ENCODE measurements around the gene INTS11.
A peak's percentile ranks its signal among the peaks of the same experiment; 100 is the strongest.

Gene INTS11

DNA sequence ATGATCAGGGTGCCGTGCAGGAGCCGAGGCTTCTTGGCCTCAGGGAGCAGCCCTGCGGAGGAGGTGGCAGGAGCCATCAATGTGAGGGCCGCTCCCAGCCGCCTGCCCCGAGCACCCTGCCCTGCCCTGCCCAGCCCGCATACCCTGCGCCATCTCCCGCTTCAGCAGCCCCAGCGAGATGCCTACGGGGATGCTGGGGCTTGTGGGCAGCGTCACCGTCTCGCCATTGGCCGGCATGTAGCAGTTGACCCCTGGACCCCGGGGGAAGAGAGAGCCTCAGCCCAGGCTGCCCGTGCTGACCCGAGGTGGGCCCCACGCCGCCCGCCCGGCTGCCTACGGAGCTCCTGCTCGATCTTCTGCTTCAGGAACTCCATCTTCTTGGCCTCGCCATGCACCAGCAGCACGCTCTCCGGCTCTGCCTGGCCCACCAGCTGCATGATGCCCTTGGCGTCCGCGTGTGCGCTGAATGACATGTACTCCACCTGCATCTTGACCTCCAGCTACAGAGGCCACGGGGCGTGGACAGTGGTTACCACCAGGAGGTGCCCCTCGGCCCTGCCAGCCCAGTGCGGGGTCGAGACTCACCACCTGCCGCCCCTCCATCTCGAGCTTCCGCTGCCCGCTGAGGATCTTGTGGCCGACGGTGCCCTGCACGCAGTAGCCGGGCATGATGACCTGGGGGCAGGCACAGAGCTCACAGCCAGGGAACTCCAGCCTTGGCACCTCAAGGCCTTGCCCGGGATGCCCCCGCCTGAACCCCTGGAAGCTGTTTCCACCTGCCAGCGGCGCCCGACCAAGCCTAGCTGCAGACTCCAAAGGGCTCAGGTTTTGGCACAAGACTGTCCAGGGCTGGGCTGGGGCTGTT is 11.8 kb downstream of the INTS11 start:
- no peak for DNase-seq

DNA sequence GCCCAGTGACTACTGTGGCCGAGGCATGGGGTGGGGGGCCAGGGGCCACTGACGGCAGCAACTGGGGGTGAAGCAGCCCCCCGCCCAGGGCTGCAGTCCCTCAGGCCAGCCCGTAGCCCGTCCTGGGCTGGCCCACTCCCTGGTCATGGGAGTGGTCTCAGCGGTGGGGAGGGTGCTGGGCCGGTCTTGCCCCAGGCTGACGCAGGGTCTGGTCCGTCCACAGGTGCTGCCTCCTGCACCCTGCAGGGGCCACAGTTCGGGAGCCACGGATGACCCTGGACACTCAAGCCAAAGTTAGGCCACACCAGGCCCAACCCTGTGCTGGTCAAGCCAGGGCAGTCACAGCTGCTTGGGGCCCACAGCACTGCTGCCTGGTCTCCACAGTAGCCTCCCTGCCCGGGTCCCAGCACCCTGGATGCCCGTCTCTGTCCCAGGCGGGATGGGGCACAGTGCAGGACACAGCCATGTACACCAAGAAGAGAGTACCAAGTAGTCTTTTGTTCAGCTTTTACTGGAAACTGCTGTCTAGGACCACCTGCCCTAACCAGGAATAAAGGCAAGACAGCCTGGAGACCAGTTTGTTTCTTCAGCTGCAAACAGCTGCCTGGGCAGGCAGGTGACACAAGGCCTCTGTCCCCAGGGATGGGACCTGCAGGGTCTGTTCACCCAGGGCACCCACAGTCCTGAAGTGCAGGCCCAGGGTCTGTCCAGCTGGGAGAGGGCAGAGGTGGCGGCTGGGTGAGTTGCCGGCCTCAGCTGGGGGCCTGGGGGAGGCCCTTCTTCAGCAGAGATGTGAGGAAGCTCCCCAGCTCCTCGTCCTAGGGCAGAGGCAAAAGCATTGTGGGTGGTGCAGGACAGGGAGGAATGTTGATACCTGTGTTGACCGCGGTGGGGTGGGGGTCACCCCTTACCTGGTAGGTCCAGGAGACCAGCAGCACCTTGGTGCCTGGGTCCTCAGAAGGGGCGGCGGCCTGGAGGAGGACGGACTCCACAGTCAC is 13.1 kb downstream of the INTS11 start:
- DNase-seq: no peak

DNA sequence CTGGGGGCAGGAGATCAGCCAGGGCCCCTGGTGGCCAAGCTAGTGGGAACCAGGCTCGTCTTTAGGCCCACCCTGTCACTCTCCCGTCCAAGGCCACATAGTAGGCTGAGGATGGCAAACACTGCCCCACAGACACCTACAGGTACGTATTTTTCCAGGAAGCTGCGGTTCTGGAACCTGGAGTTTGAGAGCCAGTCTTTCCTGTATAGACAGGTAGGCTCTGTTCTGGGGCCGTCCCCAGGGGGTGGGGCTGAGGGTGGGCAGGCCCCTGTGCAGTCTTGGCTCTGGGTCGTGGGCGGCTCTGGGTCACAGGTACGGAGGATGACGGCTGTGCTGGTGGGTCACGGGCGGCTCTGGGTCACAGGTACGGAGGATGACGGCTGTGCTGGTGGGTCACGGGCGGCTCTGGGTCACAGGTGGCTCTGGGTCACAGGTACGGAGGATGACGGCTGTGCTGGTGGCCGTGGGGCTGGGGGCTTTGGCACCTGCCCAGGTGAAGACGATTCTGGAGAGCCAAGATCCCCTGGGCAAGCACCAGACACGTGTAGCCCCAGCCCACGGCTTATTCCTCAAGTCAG is 13.9 kb downstream of the INTS11 start:
- DNase-seq: no peak

DNA sequence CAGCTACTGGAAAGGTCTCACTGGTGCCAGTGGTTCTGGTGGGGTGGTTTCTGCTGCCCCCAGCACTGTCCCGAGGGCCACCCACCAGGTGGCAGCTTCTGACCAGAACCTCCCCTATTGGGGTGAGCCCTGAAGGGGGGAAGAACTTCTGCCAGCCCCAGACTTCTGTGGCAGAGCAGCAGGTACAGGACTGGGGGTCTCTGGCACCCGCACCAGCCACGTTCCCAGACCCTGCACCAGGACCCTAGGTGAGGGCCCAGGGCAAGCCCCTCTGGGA is 14.4 kb downstream of the INTS11 start:
- no peak for DNase-seq

DNA sequence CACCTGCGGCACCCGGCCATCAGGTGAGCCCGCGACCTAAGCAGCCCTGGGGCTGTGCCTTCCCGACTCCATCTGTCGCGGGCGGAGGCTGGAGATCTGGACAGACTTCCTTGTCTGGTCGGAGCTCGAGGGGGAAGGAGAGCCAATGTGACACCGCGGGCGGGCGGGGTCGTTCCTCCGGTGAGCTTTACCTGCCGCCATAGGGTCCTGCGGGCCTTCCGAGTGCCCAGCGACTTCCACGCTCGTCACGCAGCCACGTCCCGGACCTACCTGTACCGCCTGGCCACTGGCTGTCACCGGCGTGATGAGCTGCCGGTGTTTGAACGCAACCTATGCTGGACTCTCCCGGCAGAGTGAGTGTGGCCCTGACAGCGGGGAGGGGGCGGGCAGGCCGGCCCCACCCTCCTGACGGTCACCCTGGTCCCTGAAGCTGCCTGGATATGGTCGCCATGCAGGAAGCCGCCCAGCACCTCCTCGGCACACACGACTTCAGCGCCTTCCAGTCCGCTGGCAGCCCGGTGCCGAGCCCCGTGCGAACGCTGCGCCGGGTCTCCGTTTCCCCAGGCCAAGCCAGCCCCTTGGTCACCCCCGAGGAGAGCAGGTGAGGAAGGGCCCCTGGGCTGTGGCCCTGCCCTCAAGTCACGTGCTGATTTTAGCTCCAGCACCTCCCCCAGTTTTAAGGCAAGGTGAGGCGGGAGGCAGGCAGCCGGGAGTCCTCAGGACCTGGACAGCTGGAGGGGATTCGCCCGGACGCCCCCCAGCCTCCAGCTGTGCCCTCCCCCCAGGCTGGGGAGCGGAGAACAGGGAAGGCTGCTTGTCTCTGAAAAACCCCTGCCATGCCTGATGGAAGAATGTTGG is 15.0 kb downstream of the INTS11 start:
- DNase-seq: peak in 3 of 4 experiments; percentile 36 to 48 (median 41)

DNA sequence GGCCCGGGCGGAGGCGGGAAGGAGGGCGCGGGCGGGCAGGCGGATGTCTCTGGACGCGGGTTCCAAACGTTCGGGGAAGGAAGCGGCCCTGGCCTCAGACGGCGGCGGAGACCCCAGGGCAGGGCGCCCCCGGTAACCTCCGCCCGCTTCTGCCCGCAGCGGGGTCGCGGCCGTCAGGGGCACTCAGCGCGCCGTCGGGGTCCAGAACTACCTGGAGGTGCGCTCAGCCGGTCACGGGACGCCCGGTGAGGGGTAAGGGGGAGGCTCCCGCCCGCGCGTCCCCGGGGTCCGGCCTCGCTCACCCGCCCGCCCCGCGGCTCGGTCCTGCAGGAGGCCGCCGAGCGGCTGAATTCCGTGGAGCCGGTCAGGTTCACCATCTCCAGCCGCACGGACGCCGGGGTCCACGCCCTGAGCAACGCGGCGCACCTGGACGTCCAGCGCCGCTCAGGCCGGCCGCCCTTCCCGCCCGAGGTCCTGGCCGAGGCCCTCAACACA is 15.7 kb downstream of the INTS11 start:
- peak in 2 of 4 experiments; percentile 16 to 25 for DNase-seq

DNA sequence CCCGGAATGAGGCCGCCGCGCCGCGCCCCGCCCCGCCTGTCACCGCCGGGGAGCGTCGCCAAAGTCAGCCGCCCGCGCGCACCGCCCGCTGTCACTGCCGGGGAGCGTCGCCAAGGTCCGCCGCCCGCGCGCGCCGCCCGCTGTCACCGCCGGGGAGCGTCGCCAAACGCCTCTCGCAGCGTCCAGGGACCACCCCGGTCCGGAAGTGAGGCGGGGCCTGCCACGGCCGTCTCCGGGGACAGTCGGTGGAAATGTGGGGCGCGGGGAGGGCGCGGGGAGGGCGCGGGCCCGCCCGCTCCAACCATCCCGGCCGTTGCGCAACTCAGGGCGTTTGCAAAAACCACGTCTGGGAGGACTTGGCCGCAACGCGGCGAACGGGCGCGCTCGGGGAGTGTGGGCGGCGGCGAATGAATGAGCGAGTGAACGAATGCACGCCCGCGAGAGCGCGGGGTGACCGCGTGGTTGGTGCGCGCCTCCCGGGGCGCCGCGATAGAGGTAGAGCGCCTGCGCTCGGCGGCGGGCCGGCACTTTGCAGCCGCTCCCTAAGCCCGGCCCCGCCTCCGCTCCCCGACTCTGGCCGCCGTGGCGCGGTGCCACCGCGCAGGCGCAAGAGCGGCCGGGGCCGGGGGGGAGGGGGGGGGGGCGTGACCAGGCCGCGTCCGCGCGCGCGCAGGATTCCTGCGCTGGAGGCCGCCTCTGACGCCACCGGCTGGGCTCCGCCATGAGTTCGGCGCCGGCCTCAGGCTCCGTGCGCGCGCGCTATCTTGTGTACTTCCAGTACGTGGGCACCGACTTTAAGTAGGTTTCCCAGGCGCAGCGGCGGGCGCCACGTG is 16.3 kb downstream of the INTS11 start, which contains the start of the genes ACAP3 and PUSL1:
Gene ACAP3, minus strand, starts transcription at position 8 of the 833 bp plus-strand sequence. CDS start 115 bp downstream, outside the sequence.
Gene PUSL1, plus strand, starts transcription at position 675 of the 833 bp plus-strand sequence. Its CDS starts 47 bp downstream, at position 722.
- DNase-seq: peak; percentile 93 to 98 (median 96)

DNA sequence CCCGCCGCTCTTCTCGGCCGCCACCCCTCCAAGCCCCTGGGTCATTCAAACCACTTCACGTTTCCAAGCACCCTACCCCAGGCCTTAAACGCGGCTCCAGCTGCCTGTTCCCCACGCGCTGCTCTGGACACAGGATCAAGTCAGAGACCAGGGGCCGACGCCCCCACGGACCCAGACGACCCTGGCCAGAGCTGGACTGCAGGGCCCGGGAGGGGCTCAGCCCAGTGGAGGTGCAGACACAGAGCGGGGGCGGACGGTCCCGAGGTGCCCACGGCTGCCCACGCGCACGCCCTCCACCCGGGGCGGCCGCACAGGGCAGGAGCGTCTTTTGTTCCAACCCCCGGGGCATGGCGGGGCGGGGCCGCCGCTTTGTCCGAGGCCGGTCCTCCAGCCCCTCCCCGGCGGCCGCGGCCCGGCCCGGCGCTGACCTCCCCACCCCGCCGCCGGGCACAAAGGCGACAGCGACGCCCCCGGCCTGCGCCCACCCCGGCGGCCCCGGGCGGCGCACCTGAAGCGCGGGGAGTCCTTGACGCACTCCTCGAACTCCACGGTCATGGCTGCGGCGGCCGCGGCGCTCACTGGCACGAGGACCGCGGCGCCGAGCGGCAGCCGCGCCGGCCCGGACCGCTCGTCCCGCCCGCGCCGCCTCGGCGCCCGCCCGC is 17.1 kb downstream of the INTS11 start:
- peak; percentile 14 to 77 (median 45) for DNase-seq

DNA sequence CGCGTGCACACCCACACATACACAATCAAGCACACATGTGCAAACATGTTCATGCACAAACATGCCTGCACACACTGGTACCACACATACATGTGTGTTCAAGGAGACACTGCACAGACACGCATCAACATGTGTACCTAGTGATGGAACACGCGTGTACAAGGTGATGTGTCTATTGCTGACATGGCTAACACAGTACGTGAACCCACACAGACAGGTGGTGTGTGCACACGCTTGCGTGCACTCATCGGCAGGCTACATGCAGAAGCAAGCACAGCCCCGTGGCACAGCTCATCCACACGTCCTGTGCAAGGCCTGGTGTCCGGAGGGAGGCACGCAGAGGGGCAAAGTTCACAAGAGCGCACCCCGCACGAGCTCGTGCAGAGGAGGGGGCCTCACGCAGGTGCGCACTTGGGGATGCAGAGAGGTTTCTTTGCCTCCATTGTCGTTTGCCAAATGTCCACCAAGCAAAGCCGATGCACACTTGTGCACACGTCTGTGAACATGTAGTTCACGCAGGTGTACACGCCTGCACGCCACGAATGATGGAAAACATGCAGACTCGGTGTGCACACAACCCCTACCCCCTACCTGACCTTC is 17.7 kb downstream of the INTS11 start:
- DNase-seq: no peak

DNA sequence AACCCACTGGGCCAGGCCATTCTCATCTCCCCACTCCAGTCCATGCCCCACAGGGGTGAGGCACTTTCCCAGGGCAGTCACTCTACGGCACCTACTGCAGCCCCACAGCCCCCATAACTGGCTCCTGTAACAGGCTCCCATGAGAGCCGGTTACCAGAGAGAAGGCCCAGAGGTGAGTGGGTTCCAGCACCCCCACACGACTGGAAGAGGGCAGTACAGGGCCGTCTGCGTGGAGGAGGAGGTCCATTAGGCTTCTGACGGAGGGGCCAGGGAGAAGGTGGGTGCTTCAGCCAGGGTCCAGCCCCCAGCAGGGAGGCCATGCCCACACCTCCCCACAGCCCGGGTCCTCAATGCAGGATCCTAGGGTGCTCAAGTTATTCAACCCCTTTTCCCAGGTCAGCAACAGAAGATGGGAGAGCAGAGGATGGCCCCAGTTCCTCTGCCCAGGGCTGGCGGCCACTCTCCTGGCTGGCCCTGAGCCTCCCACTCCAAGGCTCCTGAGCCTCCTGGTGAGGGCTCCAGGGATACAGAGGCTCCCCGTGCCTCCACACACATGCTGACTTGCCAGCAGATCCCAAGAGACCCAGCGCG is 18.3 kb downstream of the INTS11 start:
- DNase-seq: peak in 2 of 4 experiments; percentile 31 to 39

DNA sequence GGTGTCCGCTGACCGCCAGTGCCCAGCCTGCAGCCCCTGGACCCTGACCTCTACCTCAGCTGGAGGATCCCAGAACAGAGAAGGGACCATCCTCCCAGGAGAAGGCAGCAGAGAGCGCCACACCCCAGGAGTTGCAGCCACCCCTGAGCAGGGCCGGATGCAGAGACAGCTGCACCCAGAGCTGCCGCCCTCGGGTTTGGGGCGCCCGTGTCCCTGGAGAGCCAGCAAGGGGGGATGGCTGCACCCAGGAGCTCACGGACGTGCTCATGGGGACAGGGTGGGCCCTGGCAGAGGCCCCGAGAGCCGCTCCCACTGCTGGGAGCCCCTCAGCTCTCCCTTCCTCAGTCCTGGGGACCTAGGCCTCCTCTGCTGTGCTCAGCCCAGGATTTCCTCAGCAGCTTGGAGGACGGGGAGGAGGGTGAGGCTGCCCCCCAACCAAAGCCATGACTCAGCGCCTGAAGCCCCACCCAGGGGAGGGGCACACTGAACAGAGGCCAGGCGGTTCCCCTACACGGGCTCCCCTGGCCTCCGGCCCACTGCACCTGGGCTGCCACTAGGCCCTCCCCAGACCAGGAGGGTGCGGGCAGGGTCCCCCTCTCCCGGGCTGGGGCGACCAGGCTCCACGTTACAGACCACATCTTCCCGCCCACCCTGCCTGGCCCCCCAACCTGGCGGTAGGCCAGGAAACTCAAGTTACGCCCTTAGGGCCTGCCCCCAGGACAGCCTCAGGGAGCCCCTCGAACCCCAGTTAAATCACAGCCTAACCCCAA is 19.0 kb downstream of the INTS11 start:
- DNase-seq: peak; percentile 45 to 75 (median 67)

DNA sequence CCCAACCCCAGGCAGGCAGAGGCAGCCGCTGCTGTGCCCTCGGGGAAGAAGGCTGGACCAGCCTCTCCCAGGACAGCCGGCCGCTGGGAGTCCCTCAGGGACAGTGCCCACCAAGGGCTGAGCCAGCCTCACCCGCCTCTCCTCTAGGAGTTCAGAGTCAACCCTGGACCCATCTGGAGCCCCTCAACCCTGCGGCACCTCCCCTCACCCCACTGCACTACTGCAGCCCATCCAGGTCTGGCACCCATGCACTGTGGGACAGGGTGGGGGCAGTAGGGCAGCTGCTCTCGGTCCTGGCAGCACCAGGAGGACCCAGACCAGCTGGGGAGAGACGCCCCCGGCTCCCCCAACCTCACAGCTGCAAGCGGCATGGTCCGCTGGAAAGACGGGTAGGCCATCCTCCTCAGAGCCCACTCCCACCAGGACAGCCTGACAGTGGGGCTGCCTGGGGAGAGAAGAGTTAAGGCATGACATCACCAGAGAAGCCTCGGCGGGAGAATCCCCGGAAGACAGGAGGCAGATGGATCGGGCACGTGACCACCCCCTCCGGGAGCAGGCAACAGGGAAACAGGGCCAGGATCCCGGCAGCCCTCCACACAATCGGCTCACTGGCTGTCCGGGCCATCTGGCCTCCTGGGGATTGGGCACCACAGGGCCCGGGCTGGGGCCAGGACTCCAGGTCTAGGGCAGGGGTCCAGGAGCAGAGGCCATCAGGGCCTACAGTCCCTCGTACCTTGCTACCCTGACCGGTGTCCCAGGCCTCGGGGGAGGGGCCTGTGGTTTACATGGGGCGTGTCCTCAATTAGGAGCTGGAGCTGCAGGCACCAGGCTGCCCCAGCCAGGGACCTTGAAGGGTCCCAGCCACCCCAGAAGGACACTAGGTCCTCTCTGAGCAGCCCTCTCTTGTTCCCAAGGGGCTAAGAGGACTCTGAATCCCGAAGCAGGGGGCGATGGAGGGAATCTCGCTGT is 19.8 kb downstream of the INTS11 start:
- peak; percentile 36 to 70 (median 57) for DNase-seq

DNA sequence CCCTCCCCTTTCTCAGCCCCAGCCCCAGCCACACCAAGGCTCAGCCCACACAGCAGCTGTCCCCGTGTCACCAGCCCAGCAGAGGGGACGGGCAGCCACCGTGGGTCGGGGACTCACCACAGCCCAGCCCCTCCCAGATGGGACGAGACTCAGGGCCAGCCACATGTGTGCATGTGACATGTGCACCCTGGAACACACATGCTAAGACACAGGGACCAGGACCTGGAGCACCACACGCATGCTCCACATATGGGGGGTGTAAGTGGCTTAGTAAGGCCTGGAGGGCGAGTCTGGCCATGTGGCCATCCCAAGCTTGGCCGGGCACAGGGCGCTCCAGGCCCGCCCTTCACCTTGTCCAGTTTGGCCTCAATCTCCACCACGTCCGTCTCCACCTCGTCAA is 20.7 kb downstream of the INTS11 start:
- DNase-seq: no peak

DNA sequence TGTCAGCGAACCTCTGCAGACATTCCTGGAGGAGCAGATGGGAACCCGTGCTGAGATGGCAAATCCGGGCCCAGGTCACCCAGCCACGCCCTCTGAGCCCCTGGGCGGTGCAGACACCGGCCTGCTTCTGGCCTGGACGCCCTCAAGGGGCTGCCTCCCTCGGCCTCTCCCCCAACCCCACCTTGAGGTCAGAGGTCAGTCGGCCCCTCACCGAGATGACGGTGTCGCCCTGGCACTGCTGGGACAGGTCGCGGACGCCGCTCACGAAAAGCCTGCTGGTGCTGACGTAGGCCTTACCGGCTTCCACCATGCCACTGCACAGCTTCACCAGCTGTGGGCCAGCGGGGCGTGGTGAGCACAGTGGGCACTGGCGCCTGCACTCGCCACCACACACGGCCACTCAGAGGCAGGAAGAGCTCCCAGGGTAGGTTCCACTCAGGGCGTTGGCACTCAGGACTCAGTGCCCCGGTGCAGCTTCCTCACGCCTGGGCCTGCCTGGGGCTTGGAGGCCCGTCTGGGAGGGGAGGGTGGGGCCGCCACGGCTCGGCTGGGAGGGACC is 21.4 kb downstream of the INTS11 start:
- DNase-seq: no peak

DNA sequence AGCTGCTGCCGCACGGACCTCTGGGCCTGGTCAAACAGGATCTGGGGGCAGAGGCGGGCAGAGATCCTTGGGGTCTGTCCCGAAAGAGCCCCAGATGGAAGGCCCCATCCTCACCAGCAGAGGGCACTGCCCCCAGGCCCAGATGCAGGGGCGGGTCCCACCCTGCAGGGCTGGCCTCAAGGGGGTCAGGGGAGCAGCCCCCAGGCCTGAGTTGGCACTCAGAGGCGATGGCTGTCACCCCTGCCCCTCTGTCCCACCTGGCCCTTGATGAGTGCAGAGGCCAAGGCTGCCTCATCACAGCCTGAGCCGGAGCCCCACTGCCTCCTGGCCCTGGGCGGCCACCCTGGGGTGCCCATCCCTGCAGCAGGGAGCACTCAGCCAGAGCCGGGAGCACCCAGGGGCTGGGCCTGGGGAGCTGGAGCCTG is 22.4 kb downstream of the INTS11 start:
- DNase-seq: peak in 1 of 4 experiments; percentile 40

DNA sequence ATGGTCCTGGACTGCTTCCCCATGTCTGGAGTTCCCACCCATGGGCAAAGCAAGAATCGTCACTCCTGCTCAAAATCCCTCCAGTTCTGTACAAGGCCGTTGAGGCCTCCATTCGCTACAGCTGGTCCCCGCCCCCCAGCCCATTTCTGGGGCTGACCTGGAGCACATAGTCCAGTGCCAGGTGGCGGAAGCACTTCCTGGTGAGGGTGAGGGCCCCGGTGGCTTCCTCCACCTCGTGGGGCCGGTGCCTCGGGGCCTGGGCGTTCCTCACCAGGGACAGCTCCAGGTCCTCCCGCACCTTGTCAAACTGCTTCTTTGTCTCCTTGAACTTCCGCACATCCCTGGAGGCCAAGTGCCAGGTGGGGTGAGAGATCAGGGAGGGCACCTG is 24.1 kb downstream of the INTS11 start:
- no peak for DNase-seq

All from suppressor macrophage (primary cell).